Effector memory CD8-positive, alpha-beta T cell (primary cell): Measurements from ENCODE around the gene ZNF420.
A peak's percentile ranks its signal among the peaks of the same experiment; 100 is the strongest.
"Not testable (repeated sequence)": the region's sequence is repeated elsewhere in the genome, so short reads cannot be mapped to it uniquely, and the experiment has no call there.

Experiments
- ATAC-seq: fragments of 150-1000 bp; cut with Tn5 transposase; replicated peaks from 2 replicates; pipeline ENCODE4 v1.10.0; 2021; ENCODE audit warnings: mild to moderate bottlenecking, moderate library complexity
- DNase-seq, 3 experiments: peaks; one replicate each; pipeline ENCODE4 v3.0.0; 2021
- H3K27ac Mint-ChIP-seq, 2 donors: one replicate each; pipeline ENCODE4 v1.8.0; 2022; ENCODE audit warnings: mild to moderate bottlenecking in 2 of 2, mixed read lengths in 2 of 2, moderate library complexity in 2 of 2
- H3K27me3 Mint-ChIP-seq, 2 donors: one replicate each; pipeline ENCODE4 v1.8.0; 2022; ENCODE audit warnings: mixed read lengths in 2 of 2
- H3K36me3 Mint-ChIP-seq: one replicate; pipeline ENCODE4 v1.8.0; 2022; ENCODE audit warnings: mild to moderate bottlenecking, moderate library complexity, mixed read lengths; ENCODE audit not compliant: insufficient read depth
- H3K4me1 Mint-ChIP-seq, 2 donors: one replicate each; pipeline ENCODE4 v1.8.0; 2022; ENCODE audit warnings: low read depth in 2 of 2, mixed read lengths in 2 of 2
- H3K4me3 Mint-ChIP-seq, 2 donors: one replicate each; pipeline ENCODE4 v1.8.0; 2022; ENCODE audit warnings: mild to moderate bottlenecking in 2 of 2, mixed read lengths in 2 of 2, moderate library complexity in 2 of 2
- H3K9me3 Mint-ChIP-seq, 2 donors: one replicate each; pipeline ENCODE4 v1.8.0; 2022; ENCODE audit warnings: mixed read lengths in 2 of 2

The ZNF420 gene

DNA sequence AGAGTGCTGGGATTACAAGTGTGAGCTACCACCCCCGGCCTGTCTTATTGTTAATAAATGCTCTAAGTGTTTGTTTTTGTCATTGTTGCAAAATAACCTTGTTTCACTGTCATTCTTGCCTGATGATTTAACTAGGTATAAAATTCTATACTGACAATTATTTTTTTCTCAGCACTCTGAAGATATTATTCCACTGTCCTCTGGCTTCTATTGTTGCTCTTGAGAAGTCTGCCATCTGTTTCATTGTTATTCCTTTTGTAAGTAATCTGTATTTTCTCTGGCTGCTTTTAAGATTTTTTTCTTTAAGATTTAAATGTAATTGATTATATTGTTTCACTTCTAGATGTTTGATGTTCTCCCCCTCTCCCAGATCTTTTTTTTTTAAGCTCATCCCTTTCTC is 17.6 kb downstream of the ZNF420 start:
- no peaks in the 10 kb centered on the region for H3K27me3 Mint-ChIP-seq
- DNase-seq, result no peak
- ATAC-seq, result no peak
- peaks cover 85% of the 10 kb centered on the region for H3K36me3 Mint-ChIP-seq
- no peak overlapping the region for H3K4me3 Mint-ChIP-seq
- H3K9me3 Mint-ChIP-seq, result peaks cover 3 to 16% of the 10 kb centered on the region in 2 donors
- no peak overlapping the region for H3K27ac Mint-ChIP-seq
- peaks cover 0 to 2% of the 10 kb centered on the region in 2 donors for H3K4me1 Mint-ChIP-seq

DNA sequence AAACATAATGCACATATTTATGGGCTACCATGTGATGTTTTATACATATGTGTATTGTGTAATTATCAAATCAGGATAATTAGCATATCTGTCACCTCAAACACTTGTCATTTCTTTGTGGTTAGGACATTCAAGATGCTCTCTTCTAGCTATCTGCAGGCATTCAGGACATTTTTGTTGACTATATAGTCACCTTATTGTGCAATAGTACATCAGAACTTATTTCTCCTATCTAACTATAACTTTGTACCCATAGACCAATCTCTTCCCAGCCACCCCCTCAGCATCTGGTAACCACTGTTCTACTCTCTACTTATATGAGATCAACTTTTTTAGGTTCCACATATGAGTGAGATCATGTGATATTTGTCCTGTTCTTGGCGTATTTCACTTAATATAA is 20.3 kb downstream of the ZNF420 start:
- H3K27ac Mint-ChIP-seq, result no peak overlapping the region
- H3K4me3 Mint-ChIP-seq, result no peak overlapping the region
- ATAC-seq (no peak), DNase-seq (no peak)
- peaks cover 0 to 2% of the 10 kb centered on the region in 2 donors for H3K4me1 Mint-ChIP-seq
- peaks cover 7 to 27% of the 10 kb centered on the region in 2 donors for H3K9me3 Mint-ChIP-seq
- peaks cover 68% of the 10 kb centered on the region for H3K36me3 Mint-ChIP-seq
- H3K27me3 Mint-ChIP-seq, result no peaks in the 10 kb centered on the region

DNA sequence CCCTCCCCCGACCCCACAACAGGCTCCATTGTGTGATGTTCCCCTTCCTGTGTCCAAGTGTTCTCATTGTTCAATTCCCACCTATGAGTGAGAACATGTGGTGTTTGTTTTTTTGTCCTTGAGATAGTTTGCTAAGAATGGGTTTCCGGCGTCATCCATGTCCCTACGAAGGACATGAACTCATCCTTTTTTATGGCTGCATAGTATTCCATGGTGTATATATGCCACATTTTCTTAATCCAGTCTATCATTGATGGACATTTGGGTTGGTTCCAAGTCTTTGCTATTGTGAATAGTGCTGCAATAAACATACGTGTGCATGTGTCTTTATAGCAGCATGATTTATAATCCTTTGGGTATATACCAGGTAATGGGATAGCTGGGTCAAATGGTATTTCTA is 25.9 kb downstream of the ZNF420 start:
- H3K27ac Mint-ChIP-seq, ATAC-seq, H3K4me1 Mint-ChIP-seq, H3K4me3 Mint-ChIP-seq, DNase-seq, H3K27me3 Mint-ChIP-seq: not testable (repeated sequence)
- Mint-ChIP-seq H3K36me3 (peaks cover 41% of the 10 kb centered on the region), H3K9me3 (peaks cover 6 to 20% of the 10 kb centered on the region in 2 donors)

DNA sequence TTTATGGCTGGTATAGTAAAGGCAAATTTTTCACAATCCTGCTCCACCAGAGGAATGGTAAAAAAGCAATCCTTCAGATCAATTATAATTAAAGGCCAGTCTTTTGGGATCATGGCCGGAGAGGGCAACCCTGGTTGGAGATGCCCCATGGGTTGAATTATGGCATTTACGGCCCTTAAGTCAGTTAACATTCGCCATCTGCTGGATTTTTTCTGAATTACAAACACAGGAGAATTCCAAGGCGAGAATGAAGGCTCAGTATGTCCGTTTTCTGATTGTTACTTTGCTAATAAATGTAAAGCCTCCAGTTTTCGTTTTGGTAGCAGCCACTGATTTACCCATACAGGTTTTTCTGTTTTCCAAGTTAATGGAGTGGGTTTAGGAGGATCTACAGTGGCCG is 33.5 kb downstream of the ZNF420 start:
- not testable (repeated sequence) for H3K4me1 Mint-ChIP-seq, DNase-seq, H3K27me3 Mint-ChIP-seq, ATAC-seq, H3K4me3 Mint-ChIP-seq, H3K27ac Mint-ChIP-seq
- peaks cover 18 to 24% of the 10 kb centered on the region in 2 donors for H3K9me3 Mint-ChIP-seq
- H3K36me3 Mint-ChIP-seq, result peaks cover 35% of the 10 kb centered on the region

DNA sequence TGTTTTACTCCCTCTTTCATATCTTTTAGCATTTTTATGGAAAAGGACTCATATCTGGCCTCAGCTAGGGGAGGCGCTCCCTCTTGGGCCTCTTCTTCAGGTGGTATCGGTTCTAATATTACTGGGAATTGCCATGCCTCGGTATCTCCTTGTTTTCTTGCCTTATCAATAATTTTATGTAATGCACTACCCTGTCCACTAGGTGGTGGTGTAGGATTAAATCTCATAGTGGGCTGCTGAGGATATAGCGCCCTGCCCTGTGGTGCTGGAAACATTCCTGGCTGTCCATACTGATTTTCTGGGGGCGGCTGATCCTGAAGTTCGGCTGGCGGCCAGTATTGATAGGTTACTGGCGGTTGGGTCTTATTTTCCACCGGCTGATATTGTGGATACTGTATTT is 35.8 kb downstream of the ZNF420 start:
- no peaks in the 10 kb centered on the region for H3K27me3 Mint-ChIP-seq
- H3K4me3 Mint-ChIP-seq, result no peak overlapping the region
- H3K4me1 Mint-ChIP-seq, result no peaks in the 10 kb centered on the region
- peaks cover 33% of the 10 kb centered on the region for H3K36me3 Mint-ChIP-seq
- no peak overlapping the region for H3K27ac Mint-ChIP-seq
- H3K9me3 Mint-ChIP-seq, result peaks cover 18 to 25% of the 10 kb centered on the region in 2 donors
- ATAC-seq (no peak), DNase-seq (no peak)

DNA sequence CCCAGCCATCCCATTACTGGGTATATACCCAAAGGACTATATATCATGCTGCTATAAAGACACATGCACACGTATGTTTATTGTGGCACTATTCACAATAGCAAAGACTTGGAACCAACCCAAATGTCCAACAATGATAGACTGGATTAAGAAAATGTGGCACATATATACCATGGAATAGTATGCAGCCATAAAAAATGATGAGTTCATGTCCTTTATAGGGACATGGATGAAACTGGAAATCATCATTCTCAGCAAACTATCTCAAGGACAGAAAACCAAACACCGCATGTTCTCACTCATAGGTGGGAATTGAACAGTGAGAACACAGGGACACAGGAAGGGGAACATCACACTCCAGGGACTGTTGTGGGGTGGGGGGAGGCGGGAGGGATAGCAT is 43.9 kb downstream of the ZNF420 start:
- not testable (repeated sequence) for H3K27me3 Mint-ChIP-seq, H3K27ac Mint-ChIP-seq, H3K36me3 Mint-ChIP-seq, H3K4me1 Mint-ChIP-seq, ATAC-seq, DNase-seq, H3K4me3 Mint-ChIP-seq
- peaks cover 18 to 36% of the 10 kb centered on the region in 2 donors for H3K9me3 Mint-ChIP-seq

DNA sequence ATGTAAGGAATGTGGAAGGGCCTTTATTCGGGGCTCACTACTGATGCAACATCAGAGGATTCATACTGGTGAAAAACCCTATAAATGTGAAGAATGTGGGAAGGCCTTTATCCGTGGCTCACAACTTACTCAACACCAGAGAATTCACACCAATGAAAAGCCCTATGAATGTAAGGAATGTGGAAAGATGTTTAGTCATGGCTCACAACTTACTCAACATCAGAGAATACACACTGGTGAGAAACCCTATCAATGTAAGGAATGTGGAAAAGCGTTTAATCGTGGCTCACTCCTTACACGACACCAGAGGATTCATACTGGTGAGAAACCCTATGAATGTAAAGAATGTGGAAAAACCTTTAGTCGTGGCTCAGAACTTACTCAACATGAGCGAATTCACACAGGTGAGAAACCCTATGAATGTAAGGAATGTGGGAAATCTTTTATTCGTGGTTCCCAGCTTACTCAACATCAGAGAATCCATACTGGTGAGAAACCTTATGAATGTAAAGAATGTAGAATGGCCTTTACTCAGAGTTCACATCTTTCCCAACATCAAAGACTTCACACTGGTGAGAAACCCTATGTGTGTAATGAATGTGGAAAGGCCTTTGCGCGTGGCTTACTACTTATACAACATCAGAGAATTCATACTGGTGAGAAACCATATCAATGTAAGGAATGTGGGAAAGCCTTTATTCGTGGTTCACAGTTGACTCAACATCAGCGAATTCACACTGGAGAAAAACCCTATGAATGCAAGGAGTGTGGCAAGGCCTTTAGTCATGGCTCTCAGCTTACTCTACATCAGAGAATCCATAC is 50.0 kb downstream of the ZNF420 start:
- H3K36me3 Mint-ChIP-seq, result peaks cover 13% of the 10 kb centered on the region
- peaks cover 23 to 41% of the 10 kb centered on the region in 2 donors for H3K9me3 Mint-ChIP-seq
- no peak overlapping the region for H3K27ac Mint-ChIP-seq
- ATAC-seq (no peak), DNase-seq (no peak)
- H3K27me3 Mint-ChIP-seq, result no peaks in the 10 kb centered on the region
- no peak overlapping the region for H3K4me3 Mint-ChIP-seq
- H3K4me1 Mint-ChIP-seq, result no peaks in the 10 kb centered on the region

DNA sequence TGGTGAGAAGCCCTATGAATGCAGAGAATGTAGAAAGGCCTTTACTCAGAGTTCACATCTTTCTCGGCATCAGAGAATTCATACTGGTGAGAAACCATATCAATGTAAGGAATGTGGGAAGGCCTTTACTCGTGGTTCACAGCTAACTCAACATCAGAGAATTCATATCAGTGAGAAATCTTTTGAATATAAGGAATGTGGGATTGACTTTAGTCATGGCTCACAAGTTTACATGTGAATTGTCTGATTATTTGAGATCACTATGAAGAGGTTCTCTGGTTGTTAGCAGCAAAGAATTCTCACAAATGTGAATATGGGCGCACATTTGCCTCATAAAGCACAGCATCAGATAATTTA is 50.6 kb downstream of the ZNF420 start:
- DNase-seq (no peak), ATAC-seq (no peak)
- Mint-ChIP-seq H3K9me3 (peaks cover 27 to 46% of the 10 kb centered on the region in 2 donors), H3K4me3 (no peak overlapping the region), H3K36me3 (peaks cover 13% of the 10 kb centered on the region), H3K27ac (no peak overlapping the region), H3K4me1 (no peaks in the 10 kb centered on the region), H3K27me3 (no peaks in the 10 kb centered on the region)

DNA sequence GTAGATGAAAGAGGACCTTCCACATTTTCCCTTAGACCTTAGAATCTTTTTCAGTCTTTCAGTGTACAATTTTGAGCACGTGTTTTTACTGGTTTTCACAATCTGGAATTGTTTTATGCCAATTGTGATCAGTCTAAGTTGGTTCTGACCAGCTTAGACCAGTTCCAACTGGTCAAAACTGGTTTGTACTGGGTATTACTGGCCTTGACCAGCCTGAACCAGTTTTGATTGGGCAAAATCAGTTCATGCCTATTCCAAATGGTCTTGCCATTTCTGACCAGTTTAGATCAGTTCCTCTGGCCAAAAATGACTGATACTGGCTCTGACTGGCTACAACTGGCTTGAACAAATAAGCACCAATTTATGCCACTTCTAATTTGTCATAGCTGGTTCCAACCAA is 57.9 kb downstream of the ZNF420 start:
- Mint-ChIP-seq H3K36me3 (no peaks in the 10 kb centered on the region), H3K27me3 (no peaks in the 10 kb centered on the region), H3K9me3 (peaks cover 27 to 50% of the 10 kb centered on the region in 2 donors), H3K4me1 (no peaks in the 10 kb centered on the region), H3K4me3 (no peak overlapping the region), H3K27ac (no peak overlapping the region)
- ATAC-seq, result no peak
- no peak for DNase-seq

DNA sequence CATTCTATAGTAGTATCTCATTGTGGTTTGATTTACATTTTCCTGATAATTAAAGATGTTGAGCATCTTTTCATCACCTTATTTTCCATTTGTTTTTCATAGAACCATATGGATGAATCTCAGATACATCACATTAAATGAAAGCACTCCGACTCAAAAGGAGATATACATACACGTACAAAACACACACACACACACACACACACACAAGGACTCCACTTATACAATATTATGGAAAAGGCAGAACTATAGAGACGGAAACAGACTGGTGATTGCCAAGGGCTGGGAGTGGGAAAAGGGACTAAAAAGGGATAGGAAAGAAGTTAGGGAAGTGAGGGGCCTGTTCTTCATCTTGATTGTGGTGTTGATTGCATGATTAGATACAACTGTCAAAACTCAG is 70.0 kb downstream of the ZNF420 start:
- H3K27me3 Mint-ChIP-seq, result no peaks in the 10 kb centered on the region
- H3K9me3 Mint-ChIP-seq, result peaks cover 15 to 37% of the 10 kb centered on the region in 2 donors
- no peaks in the 10 kb centered on the region for H3K4me1 Mint-ChIP-seq
- no peak overlapping the region for H3K27ac Mint-ChIP-seq
- ATAC-seq, result no peak
- H3K36me3 Mint-ChIP-seq, result peaks cover 7% of the 10 kb centered on the region
- no peak overlapping the region for H3K4me3 Mint-ChIP-seq
- no peak for DNase-seq

DNA sequence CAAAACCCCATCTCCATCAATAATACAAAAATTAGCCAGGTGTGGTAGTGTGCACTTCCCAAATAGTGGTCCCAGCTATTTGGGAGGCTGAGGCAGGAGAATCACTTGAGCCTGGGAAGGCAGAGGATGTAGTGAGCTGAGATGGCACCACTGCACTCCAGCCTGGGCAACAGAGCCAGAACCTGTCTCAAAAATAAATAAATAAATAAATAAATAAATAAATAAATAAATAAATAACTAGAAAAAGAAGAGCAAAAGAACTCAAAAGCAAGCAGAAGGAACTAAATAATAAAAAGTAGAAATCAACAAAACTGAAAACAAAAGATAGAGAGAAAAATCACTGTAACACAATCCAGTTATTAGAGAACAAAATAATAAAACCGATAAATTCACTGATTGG is 81.9 kb downstream of the ZNF420 start:
- ATAC-seq, result no peak
- Mint-ChIP-seq H3K4me3 (no peak overlapping the region), H3K9me3 (peaks cover 10 to 34% of the 10 kb centered on the region in 2 donors), H3K27me3 (no peaks in the 10 kb centered on the region), H3K36me3 (peaks cover 22% of the 10 kb centered on the region), H3K4me1 (peaks cover 0 to 6% of the 10 kb centered on the region in 2 donors), H3K27ac (no peak overlapping the region)
- no peak for DNase-seq

DNA sequence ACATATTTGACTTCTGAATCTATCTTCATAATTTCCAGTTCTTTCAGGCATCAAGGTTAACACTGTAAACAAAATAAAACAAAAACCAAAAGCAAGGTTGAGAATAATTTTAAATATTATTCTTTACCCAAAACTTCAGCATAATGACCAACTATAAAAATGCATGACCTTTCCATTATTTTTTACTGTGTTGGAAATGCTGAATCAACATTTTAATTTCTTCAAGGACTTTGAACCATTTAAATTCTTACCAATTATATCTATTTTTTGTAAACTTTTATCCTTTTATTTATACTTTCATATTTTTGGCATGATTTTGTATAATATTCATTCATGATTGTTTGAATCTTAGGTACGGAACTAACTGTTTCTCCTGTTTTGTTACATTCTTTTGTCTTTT is 87.4 kb downstream of the ZNF420 start:
- ATAC-seq (no peak), DNase-seq (no peak)
- peaks cover 0 to 13% of the 10 kb centered on the region in 2 donors for H3K4me1 Mint-ChIP-seq
- no peak overlapping the region for H3K27ac Mint-ChIP-seq
- H3K36me3 Mint-ChIP-seq, result peaks cover 43% of the 10 kb centered on the region
- peaks cover 2 to 27% of the 10 kb centered on the region in 2 donors for H3K9me3 Mint-ChIP-seq
- H3K27me3 Mint-ChIP-seq, result no peaks in the 10 kb centered on the region
- no peak overlapping the region for H3K4me3 Mint-ChIP-seq

DNA sequence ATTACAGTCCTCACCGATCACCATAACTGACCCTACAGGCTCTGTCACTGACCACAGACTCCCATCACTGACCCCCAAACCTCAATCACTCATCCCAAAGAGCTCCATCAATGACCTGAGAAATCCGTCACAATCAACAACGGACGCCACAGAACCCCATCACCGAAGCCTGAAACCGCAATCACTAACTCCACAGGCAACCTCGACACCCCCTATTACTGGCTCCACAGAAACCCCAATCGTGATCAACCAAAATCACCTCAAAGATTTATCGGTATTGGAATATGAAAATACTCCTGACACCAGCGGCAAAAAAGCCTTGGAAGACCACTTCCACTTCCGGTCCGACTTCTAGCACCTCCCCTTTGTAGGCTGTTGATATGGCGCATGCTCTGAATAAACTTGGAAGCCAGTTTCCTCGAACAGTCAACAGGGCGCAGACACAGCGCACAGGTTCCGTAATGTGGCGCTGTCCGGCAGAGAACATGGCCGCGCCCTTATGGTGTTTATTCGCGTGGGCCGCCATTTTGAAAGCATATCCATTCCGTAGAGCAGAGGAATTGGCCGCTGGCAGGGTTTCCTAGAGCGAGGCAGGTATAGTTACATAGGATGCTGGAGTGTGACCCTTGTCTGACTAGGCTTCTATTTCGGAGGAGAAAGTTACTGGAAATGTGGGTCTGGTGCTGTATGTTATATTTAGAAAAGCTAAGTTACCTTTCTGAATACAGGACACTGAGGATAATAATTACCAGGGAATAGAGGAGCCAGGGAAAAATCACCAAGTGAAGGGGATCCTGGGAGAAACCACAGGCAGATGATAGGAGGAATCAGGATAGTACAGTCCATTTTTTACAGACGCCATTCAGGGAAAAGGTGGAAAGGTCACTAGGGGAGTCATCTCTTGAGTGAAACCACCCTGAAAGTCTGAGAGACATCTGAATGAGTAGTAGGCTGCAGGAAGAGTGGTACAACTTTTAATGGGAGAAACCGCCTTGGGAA is 94.4 kb downstream of the ZNF420 start, which contains the start of gene ZNF585A:
Gene ZNF585A, minus strand, starts transcription at position 328 of the 999 bp plus-strand sequence. CDS start 2,785 bp downstream, outside the sequence.
- DNase-seq (peak; percentile 88 to 89 (median 89)), ATAC-seq (peak; percentile 99)
- H3K27me3 Mint-ChIP-seq, result no peaks in the 10 kb centered on the region
- peaks cover 17% of the 10 kb centered on the region for H3K36me3 Mint-ChIP-seq
- no peak within 1 kb of the TSS for H3K27ac Mint-ChIP-seq
- H3K4me3 Mint-ChIP-seq, result peak within 1 kb of the TSS in 1 of 2 donors; percentile 27
- H3K4me1 Mint-ChIP-seq, result peaks cover 0 to 8% of the 10 kb centered on the region in 2 donors
- H3K9me3 Mint-ChIP-seq, result peaks cover 0 to 8% of the 10 kb centered on the region in 2 donors
